MM.1S (cell line): ENCODE measurements around the gene GMPPA.

Experiments used
- DNase-seq: peaks from one replicate; pipeline ENCODE4 v3.0.0-alpha.2; 2015
- H2AFZ ChIP-seq: fragments of 300-600 bp; sonication (generic); 2 replicates; pipeline ENCODE4 v1.6.0; 2016; ENCODE audit warnings: antibody characterized with exemption, low read length
- H3F3A ChIP-seq: fragments of 300-600 bp; sonication (generic); 2 replicates; pipeline ENCODE4 v1.6.1; 2016; ENCODE audit warnings: mild to moderate bottlenecking, antibody characterized with exemption, low read length, moderate library complexity, mixed read lengths; ENCODE audit not compliant: insufficient read depth
- H3K27ac ChIP-seq: fragments of 300-600 bp; sonication (generic); 2 replicates; pipeline ENCODE4 v1.5.1; 2016; ENCODE audit warnings: mild to moderate bottlenecking, low read length
- H3K27me3 ChIP-seq: fragments of 300-600 bp; sonication (generic); replicated peaks from 2 replicates; pipeline ENCODE4 v1.6.0; 2016; ENCODE audit warnings: low read length; ENCODE audit not compliant: insufficient read depth
- H3K36me3 ChIP-seq: fragments of 300-600 bp; sonication (generic); replicated peaks from 2 replicates; pipeline ENCODE4 v1.6.1; 2016; ENCODE audit warnings: mild to moderate bottlenecking, low read length, mixed read lengths; ENCODE audit not compliant: insufficient read depth
- H3K4me1 ChIP-seq: fragments of 300-600 bp; sonication (generic); 2 replicates; pipeline ENCODE4 v1.6.1; 2016; ENCODE audit warnings: low read length, mixed read lengths
- H3K4me2 ChIP-seq: fragments of 300-600 bp; sonication (generic); 2 replicates; pipeline ENCODE4 v1.6.0; 2016; ENCODE audit warnings: low read depth, low read length
- H3K4me3 ChIP-seq: fragments of 300-600 bp; sonication (generic); 2 replicates; pipeline ENCODE4 v1.5.1; 2016; ENCODE audit warnings: low read length, mixed read lengths
- H3K79me2 ChIP-seq: fragments of 300-600 bp; sonication (generic); 2 replicates; pipeline ENCODE4 v1.6.1; 2016; ENCODE audit warnings: mixed run types, low read length, mixed read lengths
- H3K9ac ChIP-seq: fragments of 300-600 bp; sonication (generic); 2 replicates; pipeline ENCODE4 v1.6.1; 2016; ENCODE audit warnings: low read length, mixed read lengths
- H3K9me2 ChIP-seq: fragments of 300-600 bp; sonication (generic); replicated peaks from 2 replicates; pipeline ENCODE4 v1.6.1; 2016; ENCODE audit warnings: mild to moderate bottlenecking, low read length, mixed read lengths; ENCODE audit not compliant: insufficient read depth
- H3K9me3 ChIP-seq: fragments of 300-600 bp; sonication (generic); replicated peaks from 2 replicates; pipeline ENCODE4 v1.6.1; 2016; ENCODE audit warnings: mild to moderate bottlenecking, low read length, mixed read lengths; ENCODE audit not compliant: insufficient read depth
- H4K20me1 ChIP-seq: fragments of 300-600 bp; sonication (generic); 2 replicates; pipeline ENCODE4 v1.6.1; 2016; ENCODE audit warnings: mild to moderate bottlenecking, low read length, moderate library complexity, mixed read lengths; ENCODE audit not compliant: insufficient read depth
- CTCF ChIP-seq: fragments of 300-600 bp; sonication (generic); IDR thresholded peaks from 2 replicates; pipeline ENCODE4 v1.5.1; 2016; ENCODE audit warnings: antibody characterized with exemption, low read length, mixed read lengths
- EZH2 ChIP-seq: fragments of 300-600 bp; sonication (generic); optimal IDR thresholded peaks from 2 replicates; pipeline ENCODE3; 2017; ENCODE audit warnings: low read depth, mild to moderate bottlenecking, antibody characterized with exemption, low read length, mixed read lengths
- EZH2phosphoT487 ChIP-seq: fragments of 300-600 bp; sonication (generic); IDR thresholded peaks from 2 replicates; pipeline ENCODE4 v1.6.1; 2018; ENCODE audit warnings: antibody characterized with exemption, low read length

Gene GMPPA

GRCh38 chr2:219525533-219526232 lies 27.0 kb downstream of the GMPPA start:
- H3K36me3 ChIP-seq: no peaks in the 10 kb centered on the region
- H3K27ac ChIP-seq: no peak overlapping the region
- H3F3A ChIP-seq: no peaks in the 10 kb centered on the region
- H4K20me1 ChIP-seq: no peaks in the 10 kb centered on the region
- no peak overlapping the region for H2AFZ ChIP-seq
- H3K9ac ChIP-seq: no peak overlapping the region
- no peak for DNase-seq
- no peaks in the 10 kb centered on the region for H3K9me2 ChIP-seq
- no peaks in the 10 kb centered on the region for H3K79me2 ChIP-seq
- no peak overlapping the region for H3K4me3 ChIP-seq
- H3K9me3 ChIP-seq: no peaks in the 10 kb centered on the region
- no peak overlapping the region for H3K4me2 ChIP-seq
- peaks cover 5% of the 10 kb centered on the region; the same call in 1 of the 2 replicates for H3K4me1 ChIP-seq
- peaks cover 95% of the 10 kb centered on the region for H3K27me3 ChIP-seq
- TF ChIP-seq EZH2: no peak
- no peak for TF ChIP-seq CTCF
- TF ChIP-seq EZH2phosphoT487: no peak

GRCh38 chr2:219526320-219527075 lies 27.8 kb downstream of the GMPPA start:
- H4K20me1 ChIP-seq: no peaks in the 10 kb centered on the region; the same call in 1 of the 2 replicates
- no peak for DNase-seq
- H3K9me3 ChIP-seq: no peaks in the 10 kb centered on the region
- H3K4me1 ChIP-seq: peaks cover 5% of the 10 kb centered on the region; the same call in 1 of the 2 replicates
- H3F3A ChIP-seq: no peaks in the 10 kb centered on the region
- TF ChIP-seq EZH2 (no peak), CTCF (no peak), EZH2phosphoT487 (no peak)
- peaks cover 95% of the 10 kb centered on the region for H3K27me3 ChIP-seq
- no peak overlapping the region for H3K4me3 ChIP-seq
- H3K36me3 ChIP-seq: no peaks in the 10 kb centered on the region
- H3K9ac ChIP-seq: no peak overlapping the region
- H3K4me2 ChIP-seq: no peak overlapping the region
- H3K9me2 ChIP-seq: no peaks in the 10 kb centered on the region
- no peak overlapping the region for H3K27ac ChIP-seq
- H2AFZ ChIP-seq: no peak overlapping the region
- no peaks in the 10 kb centered on the region for H3K79me2 ChIP-seq

- Histone ChIP-seq H2AFZ (no peak overlapping the region), H3K79me2 (no peaks in the 10 kb centered on the region), H3K9me2 (no peaks in the 10 kb centered on the region), H3K27ac (no peak overlapping the region), H3K9ac (no peak overlapping the region), H3K4me3 (no peak overlapping the region), H3K27me3 (peaks cover 95% of the 10 kb centered on the region), H3K4me1 (peaks cover 5% of the 10 kb centered on the region; the same call in 1 of the 2 replicates), H3K4me2 (no peak overlapping the region), H3F3A (no peaks in the 10 kb centered on the region), H4K20me1 (no peaks in the 10 kb centered on the region; the same call in 1 of the 2 replicates), H3K9me3 (no peaks in the 10 kb centered on the region), H3K36me3 (no peaks in the 10 kb centered on the region)
- TF ChIP-seq EZH2 (no peak), EZH2phosphoT487 (no peak), CTCF (no peak)
- DNase-seq: no peak
These were observed 28.3 kb downstream of the GMPPA start for GRCh38 chr2:219527076-219527394.
